Endothelial cell of umbilical vein (primary cell): ENCODE results near the gene FBXL19. TPM values are rescaled to one million over a fixed set of nuclear protein-coding genes. Genes with fewer than 3 reads are reported as not detected.

Experiments used
- BruUV-seq: library from RNA; stranded (reverse); fragments of 400-500 nt; replicated peaks from 2 replicates; lab custom pipeline; 2021; lab: Mats Ljungman, UMichigan
- CTCF ChIA-PET: fragments of 300-600, 350-600 bp; sonication (Branson Sonifier 250); formaldehyde crosslinking; loops from one replicate; lab custom pipeline; 2021; ENCODE audit warnings: antibody characterized with exemption, inconsistent platforms; lab: Charles Lee
- POLR2A ChIA-PET: fragments of 300-600, 350-600 bp; sonication (Branson Sonifier 250); formaldehyde crosslinking; loops from one replicate; lab custom pipeline; 2021; ENCODE audit warnings: antibody characterized with exemption, inconsistent platforms; lab: Charles Lee
- DNase-seq: peaks from one replicate; pipeline ENCODE4 v3.0.0-alpha.2; 2011; ENCODE audit warnings: low read depth, low spot score
- FAIRE-seq: peaks from 2 replicates; lab custom pipeline; 2011; peaks lifted over from hg19 to GRCh38; lab: Jason Lieb, UNC
- H2AFZ ChIP-seq: 2 replicates; pipeline ENCODE4 v1.6.0; 2012; ENCODE audit warnings: low read depth, low read length, control low read depth, inconsistent platforms
- H3K27ac ChIP-seq: 2 replicates; pipeline ENCODE4 v1.5.1; 2011; ENCODE audit warnings: low read depth, mild to moderate bottlenecking, control low read depth, low read length, moderate library complexity; ENCODE audit not compliant: insufficient read depth
- H3K27me3 ChIP-seq, 2 experiments: 2 replicates each; pipeline versions ENCODE4 v1.6.0 to v1.6.1; 2011; ENCODE audit warnings: low read length in 2 of 2, mixed read lengths in 1 of 2; ENCODE audit not compliant: control insufficient read depth in 2 of 2, insufficient read depth in 2 of 2
- H3K36me3 ChIP-seq, 2 experiments: 2 replicates in 1 of 2; 3 replicates in 1 of 2; pipeline ENCODE4 v1.5.1; 2011; ENCODE audit warnings: low read length in 2 of 2, mild to moderate bottlenecking in 1 of 2, moderate library complexity in 1 of 2; ENCODE audit not compliant: control insufficient read depth in 2 of 2, insufficient read depth in 2 of 2; ENCODE audit errors: extremely low read depth in 1 of 2
- H3K4me1 ChIP-seq: 3 replicates; pipeline ENCODE4 v1.5.1; 2011; ENCODE audit warnings: mild to moderate bottlenecking, low read length; ENCODE audit not compliant: control insufficient read depth, insufficient read depth; ENCODE audit errors: extremely low read depth
- H3K4me2 ChIP-seq: 2 replicates; pipeline ENCODE4 v1.6.1; 2011; ENCODE audit warnings: low read length, control low read depth, mixed read lengths; ENCODE audit not compliant: insufficient read depth
- H3K4me3 ChIP-seq, 3 experiments: fragments of 200-600 bp in 1 of 3; sonication (generic), shearing (Covaris generic) in 1 of 3; replicated peaks in 1 of 3; 2 replicates each; pipeline ENCODE4 v1.5.1; 2011 to 2016; ENCODE audit warnings: control low read depth in 3 of 3, low read length in 3 of 3, mild to moderate bottlenecking in 2 of 3, inconsistent platforms in 1 of 3, low read depth in 1 of 3, moderate library complexity in 1 of 3; ENCODE audit not compliant: insufficient read depth in 1 of 3
- H3K79me2 ChIP-seq: 2 replicates; pipeline ENCODE4 v1.6.0; 2012; ENCODE audit warnings: low read length, inconsistent platforms; ENCODE audit not compliant: control insufficient read depth, insufficient read depth
- H3K9ac ChIP-seq: replicated peaks from 2 replicates; pipeline ENCODE3; 2011; ENCODE audit warnings: low read length, control low read depth; ENCODE audit not compliant: insufficient read depth; ENCODE audit errors: extremely low read depth
- H3K9me1 ChIP-seq: replicated peaks from 3 replicates; pipeline ENCODE4 v1.6.0; 2011; ENCODE audit warnings: mild to moderate bottlenecking, low read length; ENCODE audit not compliant: control insufficient read depth, insufficient read depth; ENCODE audit errors: extremely low read depth
- H3K9me3 ChIP-seq: replicated peaks from 2 replicates; pipeline ENCODE4 v1.5.1; 2012; ENCODE audit warnings: low read length, inconsistent platforms; ENCODE audit not compliant: control insufficient read depth, insufficient read depth
- H4K20me1 ChIP-seq: replicated peaks from 2 replicates; pipeline ENCODE3; 2011; ENCODE audit warnings: mild to moderate bottlenecking, low read length; ENCODE audit not compliant: control insufficient read depth, insufficient read depth; ENCODE audit errors: extremely low read depth
- CTCF ChIP-seq, 2 donors: IDR thresholded peaks; 1 replicate in 1 of 2; 2 replicates in 1 of 2; pipeline ENCODE4 v1.5.1; 2011; ENCODE audit warnings: low read length in 2 of 2, mild to moderate bottlenecking in 2 of 2, moderate library complexity in 2 of 2, control low read depth in 1 of 2, inconsistent platforms in 1 of 2, low read depth in 1 of 2; ENCODE audit not compliant: insufficient read depth in 1 of 2; ENCODE audit errors: extremely low read depth in 1 of 2
- EZH2 ChIP-seq: IDR thresholded peaks from 2 replicates; pipeline ENCODE4 v1.6.1; 2012; ENCODE audit warnings: borderline replicate concordance, low read depth, mild to moderate bottlenecking, moderate library complexity, low read length, inconsistent platforms; ENCODE audit not compliant: severe bottlenecking
- FOS ChIP-seq: IDR thresholded peaks from 2 replicates; pipeline ENCODE4 v1.6.1; 2011; ENCODE audit warnings: mild to moderate bottlenecking, low read length, moderate library complexity, borderline replicate concordance; ENCODE audit not compliant: insufficient read depth
- GATA2 ChIP-seq: IDR thresholded peaks from 2 replicates; pipeline ENCODE4 v1.7.0; 2011; ENCODE audit warnings: low read depth, mild to moderate bottlenecking, moderate library complexity, mixed read lengths, low read length; ENCODE audit not compliant: insufficient read length, insufficient read depth
- JUN ChIP-seq: IDR thresholded peaks from 2 replicates; pipeline ENCODE4 v1.6.1; 2011; ENCODE audit warnings: borderline replicate concordance, low read depth; ENCODE audit not compliant: insufficient read length, insufficient read depth
- MAX ChIP-seq: IDR thresholded peaks from 2 replicates; pipeline ENCODE4 v1.6.1; 2011; ENCODE audit not compliant: insufficient read depth, insufficient read length
- MYC ChIP-seq: IDR thresholded peaks from one replicate; pipeline ENCODE4 v1.6.1; 2011; ENCODE audit warnings: mild to moderate bottlenecking, low read depth, low read length
- POLR2A ChIP-seq: IDR thresholded peaks from 2 replicates; pipeline ENCODE4 v1.6.1; 2012; ENCODE audit warnings: low read depth, mild to moderate bottlenecking, control low read depth, low read length
- POLR2AphosphoS5 ChIP-seq: IDR thresholded peaks from 2 replicates; pipeline ENCODE4 v1.6.1; 2012; ENCODE audit warnings: low read depth, mild to moderate bottlenecking, control low read depth, low read length, moderate library complexity; ENCODE audit not compliant: insufficient read depth
- dilution Hi-C: fragments of 300-500 bp; cut with MboI; formaldehyde crosslinking; loops from one replicate; pipeline ENCODE4 v1.15.0; 2019; ENCODE audit warnings: low sequenced_read_pairs; ENCODE audit not compliant: extremely low pct_ligation_motif_present
- intact Hi-C: fragments of 100-400 bp; cut with micrococcal nuclease; formaldehyde crosslinking; loops from one replicate; pipeline ENCODE4 v1.10.0; 2022
- polyA plus RNA-seq, 4 experiments: library from polyadenylated mRNA; depleted of rRNA in 3 of 4; stranded (reverse) in 3 of 4; unstranded in 1 of 4; fragments of >200 nt; gene quantifications; 2 replicates each; pipeline versions ENCODE4 v1.2.1 to v1.2.3, GENCODE V29; 2011 to 2012; ENCODE audit warnings: missing spikeins in 1 of 4
- total RNA-seq: library from RNA; stranded (reverse); gene quantifications from 2 replicates; pipeline ENCODE4 v1.2.3, GENCODE V29; 2021

FBXL19 gene
- total and polyA plus RNA-seq, 2 donors (not counting 3 experiments of a cell fraction or from before 2014, with no cell fraction given): 22.1 to 38.0 TPM

DNA sequence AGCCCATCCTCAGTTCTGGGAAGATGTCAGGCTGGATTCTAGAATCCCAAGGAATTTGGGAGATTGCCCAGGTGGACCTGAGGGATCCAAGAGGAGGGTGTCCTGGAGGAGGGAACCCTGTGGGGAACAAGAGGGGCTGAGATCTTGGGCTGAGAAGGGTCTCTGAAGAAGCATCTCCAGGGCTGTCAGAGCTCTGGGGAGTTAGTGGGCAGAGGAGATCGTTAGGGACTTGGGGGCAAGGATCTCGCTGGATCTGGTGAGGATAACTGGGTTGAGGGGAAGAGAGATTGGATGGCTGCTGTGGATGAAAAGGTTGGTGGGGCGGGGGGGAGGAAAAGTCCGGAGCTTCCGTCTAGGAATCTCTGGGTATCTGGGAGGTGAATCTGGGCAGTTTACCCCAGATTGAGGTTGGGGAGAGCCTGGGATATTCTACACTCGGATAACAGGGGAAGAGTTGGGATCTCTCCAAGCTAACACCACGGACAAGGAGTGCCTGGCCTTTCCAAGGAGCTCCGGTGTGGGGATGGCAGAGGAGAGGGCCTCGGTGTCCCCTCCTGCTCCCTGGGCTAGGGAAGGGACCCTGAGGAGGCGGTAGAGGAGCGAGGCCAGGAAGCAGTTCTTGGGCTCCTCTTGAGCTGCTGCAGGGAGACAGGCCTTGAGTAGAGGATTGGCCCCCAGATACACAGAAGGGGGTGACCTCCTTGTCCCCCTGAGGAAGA lies 1.7 kb downstream of the FBXL19 start:
- Histone ChIP-seq H3K4me3 (peak overlapping the region in 2 of 3 experiments; percentile 39 to 87), H2AFZ (no peak overlapping the region), H3K27me3 (no peaks in the 10 kb centered on the region), H3K9me1 (no peaks in the 10 kb centered on the region), H3K4me1 (peaks cover 2% of the 10 kb centered on the region), H3K9me3 (no peaks in the 10 kb centered on the region), H3K9ac (no peak overlapping the region), H4K20me1 (no peaks in the 10 kb centered on the region), H3K4me2 (peak overlapping the region; percentile 44), H3K27ac (no peak overlapping the region), H3K36me3 (peaks cover 0 to 18% of the 10 kb centered on the region in 2 experiments), H3K79me2 (no peaks in the 10 kb centered on the region)
- dilution Hi-C loops (no loop called here), intact Hi-C loops (loop anchor here (5.0 kb wide), 1 partner anchor 163 kb away; the partner anchor contains the start of genes CFAP119 and RNF40)
- TF ChIP-seq POLR2A (no peak), MYC (no peak), MAX (no peak), CTCF (IDR thresholded peaks at IDR 0.05; ENCODE audit: extremely low read depth in 1 of 2, insufficient read depth in 1 of 2, low read depth in 1 of 2, low read length in 2 of 2) (no peak), JUN (no peak), POLR2AphosphoS5 (no peak), FOS (no peak), GATA2 (no peak), EZH2 (no peak)
- DNase-seq (no peak), FAIRE-seq (no peak)
- CTCF ChIA-PET: interaction anchor here (1.6 kb wide), 1 partner anchor 80 kb away, joined by 9 read pairs; no protein-coding TSS in a partner anchor
- POLR2A ChIA-PET: no interaction called here
- BruUV-seq: no TSS peak
